Activated T-cell treated with anti-CD3 and anti-CD28 coated beads for 48 hours (primary cell): ENCODE data around the gene ATP5MC2.
A peak's percentile ranks its signal among the peaks of the same experiment; 100 is the strongest.
"Not testable (repeated sequence)": the region's sequence is repeated elsewhere in the genome, so short reads cannot be mapped to it uniquely, and the experiment has no call there.

Experiments
- DNase-seq: peaks from one replicate; pipeline ENCODE4 v3.0.0-alpha.2; 2020; ENCODE audit warnings: low read depth

The ATP5MC2 gene

GRCh38 chr12:53694756-53695151 is 18.9 kb upstream of the ATP5MC2 start:
- DNase-seq, result no peak

GRCh38 chr12:53688134-53688533 is 12.3 kb upstream of the ATP5MC2 start:
- DNase-seq, result no peak

- no peak for DNase-seq
Observed at GRCh38 chr12:53686436-53686835, 10.6 kb upstream of the ATP5MC2 start.

GRCh38 chr12:53684654-53685220 is 8.9 kb upstream of the ATP5MC2 start:
- no peak for DNase-seq

- no peak for DNase-seq
Observed at GRCh38 chr12:53683983-53684382, 8.1 kb upstream of the ATP5MC2 start.

GRCh38 chr12:53683494-53683893 is 7.6 kb upstream of the ATP5MC2 start:
- no peak for DNase-seq

GRCh38 chr12:53680061-53680460 is 4.2 kb upstream of the ATP5MC2 start:
- not testable (repeated sequence) for DNase-seq

GRCh38 chr12:53677800-53678148 is 1.9 kb upstream of the ATP5MC2 start:
- DNase-seq, result no peak

- no peak for DNase-seq
Observed at GRCh38 chr12:53677016-53677799, 1.3 kb upstream of the ATP5MC2 start.

GRCh38 chr12:53676656-53677015 is 753 bp upstream of the ATP5MC2 start:
- peak; percentile 9 for DNase-seq

- no peak for DNase-seq
Observed at GRCh38 chr12:53674977-53675700, 744 bp downstream of the ATP5MC2 start.

- DNase-seq, result no peak
Observed at GRCh38 chr12:53670971-53671370, 4.9 kb downstream of the ATP5MC2 start.

GRCh38 chr12:53670308-53670707 is 5.6 kb downstream of the ATP5MC2 start:
- DNase-seq, result no peak

- DNase-seq, result no peak
Observed at GRCh38 chr12:53667080-53667479, 8.8 kb downstream of the ATP5MC2 start.

- no peak for DNase-seq
Observed at GRCh38 chr12:53664936-53665335, 10.9 kb downstream of the ATP5MC2 start.

GRCh38 chr12:53664191-53664590 is 11.7 kb downstream of the ATP5MC2 start:
- DNase-seq, result no peak

GRCh38 chr12:53660041-53660440 is 15.8 kb downstream of the ATP5MC2 start:
- no peak for DNase-seq

- no peak for DNase-seq
Observed at GRCh38 chr12:53659571-53659981, 16.3 kb downstream of the ATP5MC2 start.

- DNase-seq, result no peak
Observed at GRCh38 chr12:53659011-53659551, 16.8 kb downstream of the ATP5MC2 start.

GRCh38 chr12:53657041-53657440 is 18.8 kb downstream of the ATP5MC2 start:
- no peak for DNase-seq

GRCh38 chr12:53653595-53653994 is 22.3 kb downstream of the ATP5MC2 start:
- no peak for DNase-seq

- DNase-seq, result no peak
Observed at GRCh38 chr12:53652366-53652765, 23.5 kb downstream of the ATP5MC2 start.

- no peak for DNase-seq
Observed at GRCh38 chr12:53651737-53652136, 24.1 kb downstream of the ATP5MC2 start.
